Measurements from ENCODE around the gene KRTAP12-4. TPM values are rescaled to one million over a fixed set of nuclear protein-coding genes. Genes with fewer than 3 reads are reported as not detected.
"Not testable (repeated sequence)": the region's sequence is repeated elsewhere in the genome, so short reads cannot be mapped to it uniquely, and the experiment has no call there.

Gene KRTAP12-4
- total RNA-seq, 2 donors from 2014 or later = not detected

DNA sequence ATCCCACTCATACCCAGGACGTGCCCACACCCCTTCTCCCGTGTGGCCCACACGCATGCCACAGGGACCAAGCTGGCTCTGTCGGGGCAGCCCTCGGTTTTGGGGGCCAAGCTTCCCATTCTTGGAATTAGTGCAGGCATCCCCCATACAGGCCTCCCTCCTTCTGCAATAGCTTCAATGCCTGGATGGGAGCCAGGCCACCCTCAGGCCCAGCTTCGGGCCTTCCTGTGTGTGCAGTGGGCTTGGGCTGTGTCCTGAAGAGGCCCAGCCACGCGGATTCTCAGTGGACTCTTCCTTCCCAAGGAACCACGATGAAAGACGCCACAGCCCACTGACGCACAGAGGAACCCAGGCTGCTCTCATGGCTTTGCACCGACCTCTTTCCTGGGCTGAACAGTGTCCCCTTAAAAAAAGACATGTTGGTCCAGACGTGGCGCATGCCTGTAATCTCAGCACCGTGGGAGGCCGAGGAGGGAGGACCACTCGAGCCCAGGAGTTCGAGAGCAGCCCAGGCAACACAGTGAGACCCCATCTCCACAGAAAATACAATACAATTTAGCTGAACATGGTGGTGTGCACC is 4.8 kb downstream of the KRTAP12-4 start:
- no peak overlapping the region for H3K9ac ChIP-seq (ENCODE audit: low read depth in 2 of 2, low read length in 2 of 2)
- no peak for DNase-seq
- H3K27me3 ChIP-seq = no peaks in the 10 kb centered on the region
- TF ChIP-seq, protein P1, sequence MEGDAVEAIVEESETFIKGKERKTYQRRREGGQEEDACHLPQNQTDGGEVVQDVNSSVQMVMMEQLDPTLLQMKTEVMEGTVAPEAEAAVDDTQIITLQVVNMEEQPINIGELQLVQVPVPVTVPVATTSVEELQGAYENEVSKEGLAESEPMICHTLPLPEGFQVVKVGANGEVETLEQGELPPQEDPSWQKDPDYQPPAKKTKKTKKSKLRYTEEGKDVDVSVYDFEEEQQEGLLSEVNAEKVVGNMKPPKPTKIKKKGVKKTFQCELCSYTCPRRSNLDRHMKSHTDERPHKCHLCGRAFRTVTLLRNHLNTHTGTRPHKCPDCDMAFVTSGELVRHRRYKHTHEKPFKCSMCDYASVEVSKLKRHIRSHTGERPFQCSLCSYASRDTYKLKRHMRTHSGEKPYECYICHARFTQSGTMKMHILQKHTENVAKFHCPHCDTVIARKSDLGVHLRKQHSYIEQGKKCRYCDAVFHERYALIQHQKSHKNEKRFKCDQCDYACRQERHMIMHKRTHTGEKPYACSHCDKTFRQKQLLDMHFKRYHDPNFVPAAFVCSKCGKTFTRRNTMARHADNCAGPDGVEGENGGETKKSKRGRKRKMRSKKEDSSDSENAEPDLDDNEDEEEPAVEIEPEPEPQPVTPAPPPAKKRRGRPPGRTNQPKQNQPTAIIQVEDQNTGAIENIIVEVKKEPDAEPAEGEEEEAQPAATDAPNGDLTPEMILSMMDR (IDR thresholded peaks at IDR 0.05) = no peak
- H3K9me3 ChIP-seq = no peaks in the 10 kb centered on the region
- no peaks in the 10 kb centered on the region for H3K36me3 ChIP-seq
- no peak overlapping the region for H3K27ac ChIP-seq
- no peaks in the 10 kb centered on the region for H3K4me1 ChIP-seq
- intact Hi-C loops (cut with DNase I) = no loop called here
- H3K4me3 ChIP-seq = no peak overlapping the region

DNA sequence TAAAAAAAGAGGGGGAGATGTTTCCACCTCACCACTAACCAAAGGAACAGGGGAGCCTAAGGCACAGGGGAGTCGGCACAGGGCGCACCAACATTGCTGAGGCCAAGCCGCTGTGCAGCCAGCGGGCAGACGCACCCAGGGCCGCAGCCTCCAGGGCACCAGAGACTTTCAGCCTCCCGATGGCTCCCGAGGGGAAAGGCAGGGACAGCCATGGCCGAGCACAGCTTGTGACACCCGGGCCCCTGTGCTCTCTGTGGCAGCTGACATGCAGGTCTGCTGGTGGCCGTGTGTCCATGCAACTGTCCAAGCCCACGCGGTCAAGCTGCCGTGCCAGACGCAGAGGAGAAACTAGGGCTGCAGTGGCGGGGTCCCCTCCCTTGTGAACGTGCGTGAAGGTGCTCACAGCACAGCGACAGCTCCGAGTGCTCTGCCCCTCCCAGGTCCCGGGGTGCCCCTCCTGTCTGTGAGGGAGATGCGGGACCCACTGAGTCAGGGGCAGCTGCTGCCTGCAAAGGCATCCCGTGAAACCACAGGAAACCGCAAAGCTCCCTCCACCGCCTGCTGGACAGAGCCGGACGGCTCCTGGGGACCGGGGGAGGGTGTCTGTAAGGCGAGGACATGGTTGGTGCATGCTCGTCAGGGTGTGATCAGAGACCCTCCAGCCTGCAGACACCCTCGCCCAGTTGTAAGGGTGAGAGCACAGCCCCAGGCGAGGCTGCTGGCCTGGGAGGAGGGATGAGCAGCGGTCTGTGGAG is 5.7 kb downstream of the KRTAP12-4 start:
- no peaks in the 10 kb centered on the region for H3K4me1 ChIP-seq
- no peak overlapping the region for H3K4me3 ChIP-seq
- no peak for DNase-seq
- H3K27ac ChIP-seq = no peak overlapping the region
- TF ChIP-seq, protein P1 (IDR thresholded peaks at IDR 0.05) = no peak
- H3K36me3 ChIP-seq = no peaks in the 10 kb centered on the region
- intact Hi-C loops (cut with DNase I) = no loop called here
- no peaks in the 10 kb centered on the region for H3K9me3 ChIP-seq
- H3K27me3 ChIP-seq = no peaks in the 10 kb centered on the region
- no peak overlapping the region for H3K9ac ChIP-seq (ENCODE audit: low read depth in 2 of 2, low read length in 2 of 2)

DNA sequence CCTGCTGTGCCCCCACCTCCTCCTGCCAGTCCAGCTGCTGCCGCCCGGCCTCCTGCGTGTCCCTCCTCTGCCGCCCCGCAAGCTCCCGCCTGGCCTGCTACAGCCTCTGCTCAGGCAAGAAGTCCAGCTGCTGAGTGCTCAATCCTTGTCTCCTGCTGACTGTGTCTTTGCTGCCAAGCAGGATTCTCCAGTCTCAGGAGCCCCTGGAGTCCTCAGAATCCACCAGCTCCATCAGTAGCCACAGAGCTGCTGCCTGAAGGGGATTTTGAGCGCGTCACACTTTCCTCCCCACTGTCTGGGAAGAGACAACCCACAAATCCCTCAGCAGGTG is 7.3 kb downstream of the KRTAP12-4 start:
- Histone ChIP-seq H3K9me3 (no peaks in the 10 kb centered on the region), H3K27me3 (no peaks in the 10 kb centered on the region), H3K9ac (ENCODE audit: low read depth in 2 of 2, low read length in 2 of 2) (no peak overlapping the region), H3K27ac (no peak overlapping the region), H3K36me3 (no peaks in the 10 kb centered on the region), H3K4me1 (no peaks in the 10 kb centered on the region), H3K4me3 (no peak overlapping the region)
- DNase-seq = no peak
- TF ChIP-seq, protein P1 (IDR thresholded peaks at IDR 0.05) = no peak
- intact Hi-C loops (cut with DNase I) = no loop called here

DNA sequence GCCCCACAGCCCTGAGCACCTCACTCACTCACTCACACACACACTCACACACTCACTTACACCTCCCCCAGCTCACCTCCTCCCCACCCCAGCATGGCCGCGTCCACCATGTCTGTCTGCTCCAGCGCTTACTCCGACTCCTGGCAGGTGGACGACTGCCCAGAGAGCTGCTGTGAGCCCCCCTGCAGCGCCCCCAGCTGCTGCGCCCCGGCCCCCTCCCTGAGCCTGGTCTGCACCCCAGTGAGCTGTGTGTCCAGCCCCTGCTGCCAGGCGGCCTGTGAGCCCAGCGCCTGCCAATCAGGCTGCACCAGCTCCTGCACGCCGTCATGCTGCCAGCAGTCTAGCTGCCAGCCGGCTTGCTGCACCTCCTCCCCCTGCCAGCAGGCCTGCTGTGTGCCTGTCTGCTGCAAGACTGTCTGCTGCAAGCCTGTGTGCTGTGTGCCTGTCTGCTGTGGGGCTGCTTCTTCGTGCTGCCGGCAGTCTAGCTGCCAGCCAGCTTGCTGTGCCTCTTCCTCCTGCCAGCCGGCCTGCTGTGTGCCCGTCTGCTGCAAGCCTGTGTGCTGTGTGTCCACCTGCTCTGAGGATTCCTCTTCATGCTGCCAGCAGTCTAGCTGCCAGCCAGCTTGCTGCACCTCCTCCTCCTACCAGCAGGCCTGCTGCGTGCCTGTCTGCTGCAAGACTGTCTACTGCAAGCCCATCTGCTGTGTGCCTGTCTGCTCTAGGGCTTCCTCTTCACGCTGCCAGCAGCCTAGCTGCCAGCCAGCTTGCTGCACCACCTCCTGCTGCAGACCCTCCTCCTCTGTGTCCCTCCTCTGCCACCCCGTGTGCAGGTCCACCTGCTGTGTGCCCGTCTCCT is 7.9 kb downstream of the KRTAP12-4 start, which contains the start of gene KRTAP10-11:
TSS of gene KRTAP10-11 (plus strand) at position 49 of the 856 bp plus-strand sequence. CDS start at position 94, 45 bp downstream.
- H3K27me3 ChIP-seq; H3K4me3 ChIP-seq; H3K27ac ChIP-seq; H3K9me3 ChIP-seq; DNase-seq; H3K36me3 ChIP-seq; H3K9ac ChIP-seq (ENCODE audit: low read depth in 2 of 2, low read length in 2 of 2); intact Hi-C loops (cut with DNase I); H3K4me1 ChIP-seq: not testable (repeated sequence)

DNA sequence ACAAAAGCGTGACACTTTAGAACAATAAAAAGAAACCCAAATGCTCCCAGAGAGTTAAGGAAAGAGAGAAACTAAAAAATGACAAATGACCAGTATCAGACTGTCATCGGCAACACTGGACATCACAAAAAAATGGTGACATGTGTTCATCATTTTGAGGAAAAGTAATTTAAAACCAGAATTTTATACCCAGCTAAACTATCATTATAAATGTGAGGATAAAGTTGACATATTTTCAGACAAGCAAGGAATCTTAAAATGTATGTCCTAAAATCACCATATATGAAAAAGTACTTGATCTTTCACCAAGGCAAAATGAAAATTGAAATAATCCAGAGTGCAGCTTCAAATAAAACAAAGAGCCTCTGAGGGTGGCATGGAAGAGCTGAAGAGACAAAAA is 9.6 kb downstream of the KRTAP12-4 start:
- Histone ChIP-seq H3K9ac (ENCODE audit: low read depth in 2 of 2, low read length in 2 of 2) (no peak overlapping the region), H3K27me3 (no peaks in the 10 kb centered on the region), H3K36me3 (no peaks in the 10 kb centered on the region), H3K4me1 (no peaks in the 10 kb centered on the region), H3K4me3 (no peak overlapping the region), H3K27ac (no peak overlapping the region), H3K9me3 (no peaks in the 10 kb centered on the region)
- DNase-seq = no peak
- TF ChIP-seq, protein P1 (IDR thresholded peaks at IDR 0.05) = no peak
- intact Hi-C loops (cut with DNase I) = no loop called here
